ENCODE measurements around the gene SPEG.
A peak's percentile ranks its signal among the peaks of the same experiment; 100 is the strongest.

The SPEG gene

GRCh38 chr2:219425238-219426067, 9.2 kb upstream of the SPEG start:
- DNase-seq = no peak

GRCh38 chr2:219426068-219426443, 8.6 kb upstream of the SPEG start:
- DNase-seq = no peak

- no peak for DNase-seq
Measured at GRCh38 chr2:219426534-219427136, 8.0 kb upstream of the SPEG start.

GRCh38 chr2:219428469-219428868, 6.2 kb upstream of the SPEG start:
- no peak for DNase-seq

- no peak for DNase-seq
Measured at GRCh38 chr2:219429958-219430606, 4.6 kb upstream of the SPEG start.

GRCh38 chr2:219430633-219431615, 3.7 kb upstream of the SPEG start:
- DNase-seq = no peak

GRCh38 chr2:219433666-219434467, 776 bp upstream of the SPEG start:
- peak; percentile 46 to 52 for DNase-seq

GRCh38 chr2:219434468-219434717, 250 bp upstream of the SPEG start:
- DNase-seq = no peak

GRCh38 chr2:219435701-219436100, 1.1 kb downstream of the SPEG start:
- DNase-seq = no peak

- DNase-seq = no peak
Measured at GRCh38 chr2:219436491-219436890, 1.8 kb downstream of the SPEG start.

- no peak for DNase-seq
Measured at GRCh38 chr2:219437141-219437540, 2.5 kb downstream of the SPEG start.

- DNase-seq = no peak
Measured at GRCh38 chr2:219437690-219438206, 3.1 kb downstream of the SPEG start.

- no peak for DNase-seq
Measured at GRCh38 chr2:219438453-219438852, 3.8 kb downstream of the SPEG start.

- DNase-seq = no peak
Measured at GRCh38 chr2:219439506-219439905, 4.9 kb downstream of the SPEG start.

- no peak for DNase-seq
Measured at GRCh38 chr2:219440388-219441256, 6.0 kb downstream of the SPEG start.

- peak; percentile 44 for DNase-seq
Measured at GRCh38 chr2:219441451-219442255, 7.0 kb downstream of the SPEG start.

- DNase-seq = no peak
Measured at GRCh38 chr2:219442256-219443015, 7.8 kb downstream of the SPEG start.

- DNase-seq = no peak
Measured at GRCh38 chr2:219443016-219443696, 8.5 kb downstream of the SPEG start.

GRCh38 chr2:219443697-219444023, 9.0 kb downstream of the SPEG start:
- no peak for DNase-seq

Data from activated CD4-positive, alpha-beta T cell treated with anti-CD3 and anti-CD28 coated beads, Interleukin-2, amount 50 U/mL, for 48 hours (primary cell).